ENCODE results near the gene FIBCD1.
"Not testable (repeated sequence)": the region's sequence is repeated elsewhere in the genome, so short reads cannot be mapped to it uniquely, and the experiment has no call there.

FIBCD1 gene

DNA sequence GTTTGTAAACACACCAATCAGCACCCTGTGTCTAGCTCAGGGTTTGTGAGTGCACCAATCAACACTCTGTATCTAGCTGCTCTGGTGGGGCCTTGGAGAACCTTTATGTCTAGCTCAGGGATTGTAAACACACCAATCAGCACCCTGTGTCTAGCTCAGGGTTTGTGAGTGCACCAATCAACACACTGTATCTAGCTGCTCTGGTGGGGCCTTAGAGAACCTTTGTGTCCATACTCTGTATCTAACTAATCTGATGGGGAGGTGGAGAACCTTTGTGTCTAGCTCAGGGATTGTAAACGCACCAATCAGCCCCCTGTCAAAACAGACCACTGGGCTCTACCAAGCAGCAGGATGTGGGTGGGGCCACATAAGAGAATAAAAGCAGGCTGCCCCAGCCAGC is 28.4 kb downstream of the FIBCD1 start:
- not testable (repeated sequence) for DNase-seq (ENCODE audit: low read depth in 2 of 3, low spot score in 1 of 3)

DNA sequence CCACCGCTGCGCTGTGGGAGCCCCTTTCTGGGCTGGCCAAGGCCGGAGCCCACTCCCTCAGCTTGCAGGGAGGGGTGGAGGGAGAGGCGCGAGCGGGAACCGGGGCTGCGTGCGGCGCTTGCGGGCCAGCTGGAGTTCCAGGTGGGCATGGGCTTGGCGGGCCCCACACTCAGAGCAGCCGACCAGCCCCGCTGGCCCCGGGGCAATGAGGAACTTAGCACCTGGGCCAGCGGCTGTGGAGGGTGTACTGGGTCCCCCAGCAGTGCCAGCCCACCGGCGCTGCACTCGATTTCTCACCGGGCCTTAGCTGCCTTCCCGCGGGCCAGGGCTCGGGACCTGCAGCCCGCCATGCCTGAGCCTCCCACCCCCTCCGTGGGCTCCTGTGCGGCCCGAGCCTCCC is 29.0 kb downstream of the FIBCD1 start:
- DNase-seq (ENCODE audit: low read depth in 2 of 3, low spot score in 1 of 3): not testable (repeated sequence)

DNA sequence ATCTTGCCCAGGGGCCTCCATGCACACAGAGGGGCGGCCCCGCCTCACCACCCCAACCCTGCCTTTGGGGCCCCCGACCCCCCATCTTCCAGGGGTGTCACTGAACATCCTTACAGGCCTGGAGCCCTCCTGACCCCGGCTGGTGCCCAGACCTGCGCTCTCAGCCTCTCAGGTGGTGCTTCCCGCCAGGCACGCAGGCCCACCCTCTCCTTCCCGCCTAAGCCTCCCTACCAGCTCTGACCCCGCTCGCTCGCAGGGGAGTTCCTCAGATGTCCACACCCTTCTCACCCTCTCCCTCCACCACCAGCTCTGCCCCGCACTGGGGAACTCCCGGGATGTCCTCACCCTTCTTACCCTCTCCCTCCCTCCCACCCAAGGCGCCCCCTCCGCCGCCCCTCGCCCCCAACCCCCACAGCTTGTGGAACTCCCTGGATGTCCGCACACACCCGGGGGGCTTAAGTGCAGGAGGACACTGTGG is 30.1 kb downstream of the FIBCD1 start:
- DNase-seq (ENCODE audit: low read depth in 2 of 3, low spot score in 1 of 3): no peak

DNA sequence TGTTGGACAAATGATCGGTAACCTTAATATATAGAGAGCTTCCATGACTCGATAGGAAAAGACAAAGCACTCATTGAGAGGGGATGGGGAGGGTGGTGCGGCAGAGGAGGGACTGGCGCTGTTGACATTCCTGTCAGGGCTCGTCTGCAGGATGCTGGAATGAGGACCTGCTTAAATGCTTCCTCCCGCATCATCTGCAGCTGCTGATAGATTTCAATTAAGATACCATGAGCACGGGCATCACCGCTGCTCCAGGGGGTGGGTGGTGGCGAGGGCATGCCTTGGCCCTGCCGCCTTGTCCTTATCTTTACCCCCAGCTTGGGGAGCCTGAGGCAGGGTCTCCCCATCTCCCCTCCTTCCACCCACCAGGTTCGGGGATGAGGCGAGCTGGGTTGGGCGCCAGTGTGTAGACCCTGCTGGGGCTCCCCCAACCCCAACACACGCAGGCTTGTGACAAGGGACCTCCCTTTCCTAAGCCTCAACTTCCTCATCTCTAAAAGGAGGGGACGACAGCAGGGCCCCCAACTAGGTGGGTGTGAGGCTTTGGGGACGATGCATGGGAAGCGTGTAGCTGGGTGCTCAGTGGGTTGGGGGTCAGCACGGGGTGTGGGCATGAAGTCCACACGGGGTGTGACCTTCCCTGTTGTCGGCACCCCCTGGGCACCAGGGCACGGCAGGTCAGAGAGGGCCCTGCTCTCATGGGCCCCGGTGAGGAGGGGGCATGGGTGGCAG is 30.7 kb downstream of the FIBCD1 start:
- no peak for DNase-seq (ENCODE audit: low read depth in 2 of 3, low spot score in 1 of 3)

DNA sequence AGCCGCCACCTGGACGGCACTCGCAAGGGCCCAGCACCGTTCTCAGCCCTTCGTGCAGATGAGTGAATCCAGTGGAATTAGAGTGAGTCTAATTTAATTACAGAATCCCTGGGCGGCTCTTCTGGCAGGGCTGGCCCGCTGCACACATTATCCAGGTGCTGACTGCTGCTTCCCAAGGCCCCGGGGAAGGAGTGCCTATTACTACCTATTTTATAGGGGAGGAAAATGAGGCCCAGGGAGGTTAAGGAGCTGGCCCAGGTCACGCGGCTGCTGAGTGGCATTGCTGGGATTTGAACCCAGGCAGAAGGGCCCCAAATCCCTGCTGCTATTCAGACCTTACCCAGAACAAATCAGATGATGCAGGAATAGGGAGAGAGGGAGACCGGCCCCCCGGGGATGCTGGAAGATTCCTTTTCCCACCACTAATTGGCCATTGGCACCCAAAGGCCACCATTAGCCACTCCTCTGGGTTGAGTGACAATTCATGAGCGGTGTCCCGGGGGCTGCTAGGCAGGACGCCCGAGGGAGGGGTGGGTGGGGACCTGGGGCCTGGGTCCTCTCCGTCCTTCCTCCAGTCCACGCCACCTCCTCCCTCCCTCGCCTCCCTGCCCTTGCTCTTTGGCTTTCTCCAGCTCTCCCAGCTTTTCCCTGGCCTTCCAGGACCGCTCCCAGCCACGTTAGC is 32.2 kb downstream of the FIBCD1 start:
- DNase-seq (ENCODE audit: low read depth in 2 of 3, low spot score in 1 of 3): no peak

DNA sequence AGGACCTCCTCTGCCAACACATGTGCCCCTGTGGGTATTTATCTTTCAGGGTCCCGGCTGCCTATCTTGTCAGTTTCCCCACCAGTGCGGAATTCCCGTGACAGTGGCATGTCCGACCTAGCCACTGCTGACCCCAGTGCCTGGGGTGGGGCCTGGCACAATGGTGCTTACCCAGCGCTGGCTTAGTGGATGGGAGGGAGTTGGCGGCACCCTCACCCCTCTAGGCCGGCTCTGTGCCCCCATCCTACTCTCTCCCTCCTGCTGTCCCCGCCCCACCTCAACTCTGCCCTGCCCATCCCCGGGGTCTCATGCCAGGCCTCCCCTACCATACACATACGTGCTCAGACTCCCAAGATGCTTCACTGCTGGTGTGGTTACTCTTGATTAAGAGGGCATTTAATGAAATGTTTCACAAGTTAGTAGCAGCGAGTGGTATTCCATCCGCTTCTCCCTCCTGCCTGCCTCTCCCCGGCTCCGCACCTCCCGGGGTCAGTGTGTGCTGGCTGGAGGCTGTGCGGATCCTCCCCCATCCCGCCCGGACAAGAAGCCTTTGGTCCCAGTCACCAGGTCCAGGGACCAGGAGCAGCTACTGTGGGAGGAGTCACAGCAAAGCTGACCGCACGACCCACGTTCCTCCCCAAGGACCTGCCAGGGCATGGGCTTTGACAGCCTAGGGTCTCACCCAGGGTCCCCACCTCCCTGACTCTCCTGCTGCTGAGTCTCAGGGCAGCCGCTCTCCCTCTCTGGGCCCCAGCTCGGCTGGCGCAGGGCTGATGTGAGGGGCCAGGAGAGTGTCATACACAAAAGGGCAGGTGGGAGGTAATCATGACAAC is 32.9 kb downstream of the FIBCD1 start:
- no peak for DNase-seq (ENCODE audit: low read depth in 2 of 3, low spot score in 1 of 3)

DNA sequence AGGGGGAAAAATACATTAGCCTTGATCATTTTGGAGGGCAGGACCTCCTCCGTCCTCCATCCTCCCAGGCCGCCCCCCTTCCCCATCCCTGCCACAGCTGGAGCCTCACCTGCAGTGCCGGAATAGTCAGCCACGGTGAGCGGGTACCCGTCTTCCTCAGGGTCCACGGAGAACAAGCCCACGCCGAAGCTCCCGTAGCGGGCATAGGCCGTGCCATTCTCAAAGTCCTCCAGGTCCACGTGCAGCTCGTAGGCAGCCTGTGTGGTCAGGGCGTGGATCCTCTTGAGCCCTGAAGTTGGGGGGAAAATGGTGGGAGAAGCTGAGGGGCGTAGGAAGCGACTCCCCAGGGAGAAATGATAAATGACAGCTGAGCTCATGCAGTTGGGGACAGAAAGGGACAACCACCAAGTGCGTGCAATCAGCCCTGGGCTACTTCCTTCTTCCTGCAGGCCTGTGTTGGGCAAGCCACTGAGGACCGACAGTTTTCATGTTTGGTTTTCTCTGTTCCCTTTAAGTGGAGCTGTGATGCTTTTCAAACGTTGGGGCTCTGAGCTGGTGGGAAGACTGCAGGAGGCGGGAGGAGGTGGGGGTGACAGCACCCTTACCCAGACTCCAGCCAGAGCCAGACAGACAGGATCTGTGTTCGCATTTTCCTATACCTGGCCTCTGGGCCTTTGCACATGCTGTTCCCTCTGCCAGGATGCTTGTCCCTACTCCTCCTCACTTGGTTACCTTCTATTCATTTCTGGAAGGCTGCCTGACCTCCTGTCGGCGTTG is 33.7 kb downstream of the FIBCD1 start:
- DNase-seq (ENCODE audit: low read depth in 2 of 3, low spot score in 1 of 3): no peak

DNA sequence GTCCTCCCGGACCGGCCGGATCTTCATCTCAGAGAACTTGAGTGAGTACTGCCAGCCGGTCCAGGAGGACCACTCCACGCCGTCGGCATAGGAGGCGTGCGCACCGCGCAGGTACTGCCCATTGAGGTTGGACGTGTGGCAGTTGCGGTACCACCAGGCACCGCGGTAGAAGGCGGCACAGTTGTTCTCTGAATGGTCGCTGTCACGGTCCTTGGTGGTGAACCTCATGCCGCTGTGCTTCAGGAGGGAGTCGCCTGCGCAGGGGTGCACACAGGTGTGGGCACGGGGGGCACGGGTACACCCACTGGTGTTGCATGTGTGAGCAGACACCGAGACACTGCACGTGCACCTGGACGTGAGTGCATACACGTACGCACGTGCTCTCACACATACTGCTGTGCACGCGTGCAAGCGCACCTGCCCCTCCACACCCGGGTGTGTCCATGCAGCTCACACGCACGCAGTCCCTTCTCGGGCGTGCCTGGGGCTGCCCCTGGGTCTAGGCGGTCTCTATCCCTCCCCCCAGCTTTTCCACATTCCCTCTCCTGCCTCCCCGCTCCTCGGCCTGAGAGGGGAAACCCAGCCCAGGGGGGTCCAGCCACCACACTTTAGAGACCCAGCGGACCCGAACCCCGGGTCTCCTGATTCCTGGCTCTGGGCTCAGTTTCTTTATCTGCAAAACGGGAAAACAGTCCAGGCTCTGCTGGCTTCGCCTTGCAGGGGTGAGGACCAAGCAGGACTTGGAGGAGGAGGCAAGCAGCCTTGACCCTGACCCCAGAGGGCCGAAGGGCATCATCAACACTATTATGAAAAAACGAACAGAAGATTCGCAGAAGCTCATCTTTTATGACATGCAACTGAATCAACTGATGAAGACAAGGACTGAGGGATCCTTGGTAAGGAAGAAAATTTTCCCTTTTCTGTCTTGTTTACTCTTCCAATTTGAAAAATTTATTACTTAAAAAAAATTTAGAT is 34.7 kb downstream of the FIBCD1 start:
- no peak for DNase-seq (ENCODE audit: low read depth in 2 of 3, low spot score in 1 of 3)

DNA sequence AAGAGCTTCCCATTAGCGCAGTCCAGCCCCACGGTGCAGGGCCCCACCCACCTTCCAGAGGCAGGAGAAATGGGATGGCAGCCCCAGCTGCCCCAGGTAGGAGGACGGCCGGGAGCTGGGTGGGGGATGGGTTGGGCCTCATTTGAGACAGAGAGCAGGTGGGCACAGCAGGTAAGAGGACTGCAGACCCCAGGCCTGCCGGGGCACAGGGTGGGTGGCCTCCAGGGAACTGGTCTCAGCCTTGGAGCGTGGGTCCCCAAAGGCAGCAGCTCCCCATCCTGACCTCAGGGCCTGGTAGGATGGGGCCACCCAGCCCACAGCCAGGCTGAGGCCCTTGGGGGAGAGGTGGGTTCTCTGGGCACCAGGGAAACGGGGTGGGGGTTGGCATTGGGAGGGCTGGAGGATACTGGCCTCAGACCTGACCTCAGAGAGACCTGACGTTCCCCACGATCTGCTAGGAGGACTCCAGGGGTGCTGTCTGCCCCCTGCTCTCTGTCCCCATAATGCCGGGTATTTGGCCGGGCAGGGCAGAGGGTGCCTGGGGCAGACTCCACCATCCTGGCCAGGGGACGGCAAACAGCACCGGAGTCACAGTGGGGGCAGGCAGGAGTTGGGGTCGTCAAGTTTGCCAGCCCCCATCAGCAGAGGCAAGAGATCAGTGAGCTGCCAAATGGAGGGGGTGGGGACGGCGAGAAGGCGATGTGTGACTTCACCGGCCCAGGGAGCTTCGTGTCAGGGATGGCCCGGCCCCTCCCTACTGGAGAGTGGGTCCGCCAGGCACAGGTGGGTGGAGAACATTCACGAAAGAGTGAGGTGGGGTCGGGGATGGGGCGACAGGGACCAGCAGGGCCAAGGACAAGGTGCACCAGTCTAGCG is 35.6 kb downstream of the FIBCD1 start:
- DNase-seq (ENCODE audit: low read depth in 2 of 3, low spot score in 1 of 3): no peak

DNA sequence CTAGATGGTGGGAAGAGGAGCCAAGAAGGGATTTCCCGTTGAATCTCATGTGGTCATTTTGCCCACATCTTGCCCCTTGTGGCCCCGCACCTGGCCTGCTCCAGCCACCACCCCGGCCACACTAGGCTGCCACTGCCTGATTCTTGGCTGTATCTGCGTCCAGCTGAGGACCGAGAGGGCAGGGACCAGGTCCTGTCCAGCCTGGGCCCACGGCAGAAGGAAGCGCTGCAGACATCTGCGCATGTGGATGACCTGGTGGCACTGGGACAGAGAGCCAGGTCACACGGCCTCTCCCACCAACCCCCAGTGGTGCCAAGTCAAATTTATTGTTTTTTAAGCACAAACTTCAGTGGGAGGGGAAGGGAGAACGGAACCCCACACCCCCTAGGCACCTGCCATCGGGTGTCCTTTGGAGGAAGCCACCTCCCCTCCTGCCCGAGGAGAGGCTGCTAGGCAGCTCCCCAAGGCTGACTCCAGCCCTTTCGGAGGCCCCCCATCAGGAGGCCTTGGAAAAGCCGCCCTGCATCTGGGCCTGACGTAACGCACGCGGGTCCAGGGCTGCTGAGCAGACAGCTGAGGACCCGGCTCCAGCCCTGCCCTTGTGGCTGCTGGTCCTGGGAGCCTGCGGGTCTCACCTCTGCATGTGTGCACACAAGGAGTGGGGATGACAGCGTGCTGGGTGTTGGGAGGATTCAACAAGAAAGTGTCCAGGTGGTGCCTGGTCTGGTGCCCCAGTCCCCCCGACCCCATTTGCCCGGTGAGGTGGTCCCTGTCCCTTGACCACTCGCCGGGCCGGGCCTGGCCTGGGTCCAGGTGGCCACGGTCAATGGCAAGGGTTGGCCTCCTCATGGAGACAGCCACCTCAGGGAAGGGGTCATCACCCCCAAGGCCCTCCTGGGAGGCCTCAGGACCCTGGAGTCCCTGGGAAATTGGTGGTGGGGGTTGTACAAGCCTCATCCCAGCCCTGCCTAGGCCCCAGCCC is 36.6 kb downstream of the FIBCD1 start:
- no peak for DNase-seq (ENCODE audit: low read depth in 2 of 3, low spot score in 1 of 3)

DNA sequence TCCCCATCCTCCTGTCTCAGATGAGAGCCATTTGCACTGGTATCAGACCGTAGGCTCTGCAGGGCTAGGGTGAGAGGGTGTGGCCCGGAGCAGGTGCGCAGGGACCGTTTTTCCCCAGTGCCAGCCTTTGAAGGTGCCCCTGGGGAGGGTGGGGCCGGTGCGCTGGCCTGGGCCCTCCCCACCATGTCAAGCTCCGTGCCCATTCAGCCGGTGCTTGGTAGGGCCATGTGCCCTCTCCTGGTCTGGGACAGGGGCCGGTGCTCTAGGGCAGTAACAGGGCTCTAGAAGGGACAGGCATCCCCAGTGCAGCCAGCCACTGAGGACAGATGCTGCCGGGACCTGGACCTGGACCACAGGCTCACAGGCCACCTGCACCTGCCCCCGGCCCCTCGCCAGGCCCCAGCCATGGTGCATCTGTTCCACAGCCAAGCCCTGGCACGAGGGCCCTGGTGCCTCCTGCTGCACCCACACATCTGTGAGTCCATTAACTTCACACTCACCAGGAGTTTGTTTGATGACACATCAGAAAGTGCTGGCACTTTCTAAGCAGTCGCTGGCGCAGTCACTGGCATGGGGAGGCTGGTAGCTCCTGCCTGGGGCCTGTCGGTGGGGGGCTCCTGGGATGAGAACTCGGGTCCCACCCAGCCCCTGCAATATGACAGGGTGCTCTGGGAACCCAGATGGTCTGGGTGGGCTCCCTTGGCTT is 37.4 kb downstream of the FIBCD1 start:
- no peak for DNase-seq (ENCODE audit: low read depth in 2 of 3, low spot score in 1 of 3)

DNA sequence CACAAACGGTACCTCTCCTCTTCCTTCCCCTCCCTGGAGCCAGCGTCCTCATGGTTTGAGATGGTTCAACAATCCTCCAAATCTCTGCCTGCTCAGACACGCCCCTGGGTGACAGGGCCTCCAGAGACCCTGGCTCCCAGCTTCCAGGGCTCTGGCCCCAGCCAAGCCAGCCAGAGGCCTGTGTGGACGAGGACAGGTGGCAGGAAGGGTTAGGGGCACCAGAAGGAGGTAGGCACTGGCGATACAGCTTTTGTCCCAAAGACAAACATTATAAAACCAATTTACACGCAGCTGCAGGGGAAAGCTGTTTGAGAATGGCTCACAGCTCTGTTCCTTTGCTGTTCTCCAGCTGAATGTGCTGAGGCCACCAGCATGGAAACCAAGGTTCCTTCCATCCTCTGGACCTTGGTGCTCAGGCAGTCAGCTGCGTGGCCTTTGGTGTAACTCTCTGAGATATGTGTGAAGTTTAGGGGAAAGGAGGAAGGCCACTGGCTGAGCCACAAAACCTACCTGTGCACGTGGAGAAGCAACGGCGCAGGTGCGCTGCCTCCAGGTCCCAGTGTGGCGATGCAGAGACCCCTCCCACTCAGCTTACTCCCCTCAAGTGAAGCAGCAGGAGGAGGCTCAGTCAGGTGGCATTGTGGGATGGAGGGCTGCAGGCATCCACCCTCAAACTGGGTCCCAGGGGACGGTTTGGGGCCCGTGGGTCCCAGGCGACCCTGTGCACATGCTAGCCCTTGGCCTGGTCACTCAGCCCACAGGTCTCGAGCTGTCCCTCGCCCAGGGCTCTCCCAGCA is 38.1 kb downstream of the FIBCD1 start:
- no peak for DNase-seq (ENCODE audit: low read depth in 2 of 3, low spot score in 1 of 3)

DNA sequence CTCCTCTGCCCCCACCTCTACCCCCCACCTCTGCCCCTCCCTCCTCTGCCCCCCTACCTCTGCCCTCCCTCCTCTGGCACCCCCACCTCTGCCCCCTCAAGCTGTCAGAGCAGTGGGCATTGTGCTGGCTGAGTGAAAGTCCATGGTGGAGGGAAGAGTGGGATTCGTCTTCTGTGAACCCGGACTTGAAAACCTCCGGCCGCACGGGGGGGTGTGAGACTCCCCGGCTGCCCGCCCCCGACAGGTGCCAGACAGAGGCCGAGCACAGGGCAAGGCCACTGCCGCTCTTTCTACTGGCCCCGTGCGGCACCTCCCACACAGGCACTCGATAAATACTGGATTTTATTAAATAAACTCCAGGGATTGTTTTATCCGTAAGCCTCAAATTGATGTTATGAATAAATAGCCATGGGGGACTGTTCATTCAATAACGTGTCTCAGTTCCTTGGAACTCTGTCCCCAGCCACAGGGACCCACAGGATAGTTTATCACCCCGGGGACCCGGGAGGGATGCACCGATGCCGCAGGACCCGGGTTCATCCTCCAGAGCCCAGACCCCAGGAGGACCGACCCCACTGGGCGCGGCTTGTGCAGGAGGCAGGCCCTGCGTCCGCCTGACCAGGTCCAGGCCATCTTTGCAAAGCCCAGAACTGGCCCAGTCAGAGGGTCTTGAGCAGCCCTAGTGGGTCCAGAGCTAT is 39.8 kb downstream of the FIBCD1 start:
- DNase-seq (ENCODE audit: low read depth in 2 of 3, low spot score in 1 of 3): no peak

DNA sequence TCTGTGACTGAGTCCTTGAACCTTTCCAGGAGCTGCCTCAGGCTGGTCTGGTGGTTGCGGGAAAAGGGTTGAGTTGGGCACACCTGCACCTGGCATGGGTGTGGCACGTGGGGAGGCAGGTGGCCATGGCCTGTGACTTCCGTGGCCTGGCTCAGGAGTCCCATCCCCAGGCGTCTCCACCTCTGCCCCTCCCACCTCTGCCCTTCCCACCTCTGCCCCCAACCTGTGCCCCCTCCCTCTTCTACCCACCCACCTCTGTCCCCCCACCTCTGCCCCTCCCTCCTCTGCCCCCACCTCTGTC is 40.5 kb downstream of the FIBCD1 start:
- no peak for DNase-seq (ENCODE audit: low read depth in 2 of 3, low spot score in 1 of 3)

DNA sequence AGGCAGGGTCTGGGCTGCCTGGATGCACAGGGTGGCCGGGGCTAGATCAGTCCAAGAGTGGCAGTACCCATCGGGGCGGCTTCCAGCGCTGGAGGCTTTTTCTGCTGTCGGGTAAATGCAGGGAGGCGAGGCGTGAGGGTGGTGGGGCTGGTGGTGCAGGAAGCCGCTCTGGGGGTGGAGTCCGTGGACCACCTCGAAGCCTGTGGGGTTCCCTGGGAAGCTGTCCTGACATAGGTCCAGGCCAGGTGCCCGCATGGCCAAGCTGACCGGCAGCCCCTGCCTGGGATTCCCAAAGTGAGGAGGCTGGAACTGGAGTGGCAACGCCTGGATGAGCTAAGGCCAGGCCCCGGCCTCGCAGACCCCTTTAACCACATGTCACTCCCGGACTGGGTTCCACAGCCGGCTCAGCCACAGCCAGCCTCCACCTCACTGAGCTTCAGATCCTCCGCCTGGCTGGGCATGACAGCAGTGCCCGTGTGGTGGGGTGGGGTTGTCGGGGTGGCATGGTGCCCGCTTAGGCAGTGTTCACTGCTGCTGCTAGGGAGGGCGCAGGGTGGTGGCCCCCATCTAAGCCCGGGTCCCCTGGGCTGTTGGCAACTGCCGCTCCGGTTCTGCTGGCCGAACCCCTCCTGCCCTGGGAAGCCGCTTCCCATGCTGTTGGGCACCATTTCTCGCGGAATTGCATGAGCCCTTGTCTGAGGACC is 41.0 kb downstream of the FIBCD1 start:
- DNase-seq (ENCODE audit: low read depth in 2 of 3, low spot score in 1 of 3): no peak
